Upper lobe of right lung (tissue), 1 donor: ENCODE measurements around the gene CASP9. TPM values are rescaled to one million over a fixed set of nuclear protein-coding genes. Genes with fewer than 3 reads are reported as not detected.

Experiments used
- ATAC-seq: fragments of 200-7000 bp; cut with Tn5 transposase; one replicate; pipeline ENCODE4 v1.9.1; 2020; ENCODE audit warnings: mild to moderate bottlenecking, moderate library complexity
- DNase-seq: peaks from one replicate; pipeline ENCODE4 v3.0.0-alpha.2; 2020
- H3K27ac ChIP-seq: fragments of 200-600 bp; one replicate; pipeline ENCODE4 v1.8.0; 2022
- H3K27me3 ChIP-seq: fragments of 200-600 bp; one replicate; pipeline ENCODE4 v1.8.0; 2022; ENCODE audit warnings: mild to moderate bottlenecking
- H3K36me3 ChIP-seq: fragments of 200-600 bp; one replicate; pipeline ENCODE4 v1.8.0; 2022
- H3K4me1 ChIP-seq: fragments of 200-600 bp; one replicate; pipeline ENCODE4 v1.8.0; 2022
- H3K4me3 ChIP-seq: fragments of 200-600 bp; one replicate; pipeline ENCODE4 v1.8.0; 2022; ENCODE audit warnings: mild to moderate bottlenecking
- H3K9me3 ChIP-seq: fragments of 200-600 bp; one replicate; pipeline ENCODE4 v1.8.0; 2022
- CTCF ChIP-seq: fragments of 200-600 bp; IDR thresholded peaks from one replicate; pipeline ENCODE4 v1.8.0; 2022; ENCODE audit warnings: antibody characterized with exemption
- intact Hi-C: fragments of 100-400 bp; cut with DNase I; formaldehyde crosslinking; loops from one replicate; pipeline ENCODE4 v1.11.0; 2022
- total RNA-seq: library from RNA; stranded (reverse); fragmentation: NEBNext Ultra II Directional; extraction: Animal tissue kit (Norgen Biotek cat#: 25700); gene quantifications from one replicate; pipeline ENCODE4 v1.2.1, GENCODE V29; 2021
- donor health status: DM: no; HTN: yes; CAD: no; lungs with severe emphysema.

Gene CASP9
- total RNA-seq, 1 donor from 2014 or later: 11.7 TPM

GRCh38 chr1:15453734-15454133 is 70.3 kb downstream of the CASP9 start:
- ATAC-seq: no peak
- Histone ChIP-seq H3K9me3 (no peaks in the 10 kb centered on the region), H3K4me3 (no peak overlapping the region), H3K36me3 (no peaks in the 10 kb centered on the region), H3K27me3 (no peaks in the 10 kb centered on the region), H3K27ac (no peak overlapping the region), H3K4me1 (no peaks in the 10 kb centered on the region)
- no peak for TF ChIP-seq CTCF
- no peak for DNase-seq
- intact Hi-C loops: no loop called here

- no peak overlapping the region for H3K4me3 ChIP-seq
- no peaks in the 10 kb centered on the region for H3K27me3 ChIP-seq
- H3K36me3 ChIP-seq: no peaks in the 10 kb centered on the region
- no peak for DNase-seq
- no peak for ATAC-seq
- intact Hi-C loops: no loop called here
- no peaks in the 10 kb centered on the region for H3K4me1 ChIP-seq
- TF ChIP-seq CTCF: no peak
- no peak overlapping the region for H3K27ac ChIP-seq
- no peaks in the 10 kb centered on the region for H3K9me3 ChIP-seq
These were observed 71.0 kb downstream of the CASP9 start for GRCh38 chr1:15452866-15453571.

- Histone ChIP-seq H3K27ac (no peak overlapping the region), H3K4me3 (no peak overlapping the region), H3K9me3 (no peaks in the 10 kb centered on the region), H3K27me3 (no peaks in the 10 kb centered on the region), H3K4me1 (no peaks in the 10 kb centered on the region), H3K36me3 (no peaks in the 10 kb centered on the region)
- DNase-seq (no peak), ATAC-seq (no peak)
- intact Hi-C loops: no loop called here
- no peak for TF ChIP-seq CTCF
These were observed 71.8 kb downstream of the CASP9 start for GRCh38 chr1:15452216-15452615.

- ATAC-seq: no peak
- H3K4me1 ChIP-seq: no peaks in the 10 kb centered on the region
- no peak for TF ChIP-seq CTCF
- H3K36me3 ChIP-seq: no peaks in the 10 kb centered on the region
- intact Hi-C loops: no loop called here
- no peaks in the 10 kb centered on the region for H3K27me3 ChIP-seq
- H3K27ac ChIP-seq: no peak overlapping the region
- H3K4me3 ChIP-seq: no peak overlapping the region
- no peak for DNase-seq
- H3K9me3 ChIP-seq: no peaks in the 10 kb centered on the region
These were observed 72.8 kb downstream of the CASP9 start for GRCh38 chr1:15451014-15451722.

- H3K9me3 ChIP-seq: no peaks in the 10 kb centered on the region
- no peaks in the 10 kb centered on the region for H3K36me3 ChIP-seq
- intact Hi-C loops: no loop called here
- H3K4me1 ChIP-seq: no peaks in the 10 kb centered on the region
- no peak overlapping the region for H3K4me3 ChIP-seq
- ATAC-seq: no peak
- TF ChIP-seq CTCF: no peak
- no peak for DNase-seq
- no peak overlapping the region for H3K27ac ChIP-seq
- H3K27me3 ChIP-seq: no peaks in the 10 kb centered on the region
These were observed 74.4 kb downstream of the CASP9 start for GRCh38 chr1:15449567-15449966.
